Activated naive CD4-positive, alpha-beta T cell (primary cell): ENCODE measurements around the gene STXBP5.

Source experiments
- DNase-seq, 4 experiments: peaks; one replicate each; lab custom pipeline; 2025; lab: John Stamatoyannopoulos, UW

Gene STXBP5

GRCh38 chr6:147381712-147382111, 177.5 kb downstream of the STXBP5 start:
- no peak for DNase-seq

- no peak for DNase-seq
Measured at GRCh38 chr6:147382945-147383554, 178.8 kb downstream of the STXBP5 start.

- no peak for DNase-seq
Measured at GRCh38 chr6:147384029-147384428, 179.8 kb downstream of the STXBP5 start.

GRCh38 chr6:147384737-147385710, 180.8 kb downstream of the STXBP5 start:
- no peak for DNase-seq

GRCh38 chr6:147389463-147389862, 185.2 kb downstream of the STXBP5 start:
- DNase-seq = no peak

GRCh38 chr6:147390909-147391536, 186.8 kb downstream of the STXBP5 start:
- no peak for DNase-seq

GRCh38 chr6:147392917-147393625, 188.9 kb downstream of the STXBP5 start:
- no peak for DNase-seq

- DNase-seq = no peak
Measured at GRCh38 chr6:147395158-147395557, 190.9 kb downstream of the STXBP5 start.

- DNase-seq = no peak
Measured at GRCh38 chr6:147397306-147397705, 193.1 kb downstream of the STXBP5 start.

GRCh38 chr6:147400968-147401367, 196.8 kb downstream of the STXBP5 start:
- no peak for DNase-seq

- no peak for DNase-seq
Measured at GRCh38 chr6:147401779-147402178, 197.6 kb downstream of the STXBP5 start.

- no peak for DNase-seq
Measured at GRCh38 chr6:147406783-147407182, 202.6 kb downstream of the STXBP5 start.

GRCh38 chr6:147407571-147407970, 203.4 kb downstream of the STXBP5 start:
- no peak for DNase-seq

- DNase-seq = no peak
Measured at GRCh38 chr6:147416622-147417021, 212.4 kb downstream of the STXBP5 start.

GRCh38 chr6:147417954-147418353, 213.7 kb downstream of the STXBP5 start:
- DNase-seq = no peak

GRCh38 chr6:147418523-147418922, 214.3 kb downstream of the STXBP5 start:
- no peak for DNase-seq

GRCh38 chr6:147421903-147422302, 217.7 kb downstream of the STXBP5 start:
- DNase-seq = no peak

GRCh38 chr6:147423111-147423510, 218.9 kb downstream of the STXBP5 start:
- no peak for DNase-seq

- DNase-seq = no peak
Measured at GRCh38 chr6:147429794-147430193, 225.6 kb downstream of the STXBP5 start.

GRCh38 chr6:147430811-147431210, 226.6 kb downstream of the STXBP5 start:
- DNase-seq = no peak

GRCh38 chr6:147434076-147434475, 229.9 kb downstream of the STXBP5 start:
- no peak for DNase-seq

GRCh38 chr6:147434516-147434915, 230.3 kb downstream of the STXBP5 start:
- no peak for DNase-seq
